ENCODE results near the gene CARS2.
A peak's percentile ranks its signal among the peaks of the same experiment; 100 is the strongest.

CARS2 gene

DNA sequence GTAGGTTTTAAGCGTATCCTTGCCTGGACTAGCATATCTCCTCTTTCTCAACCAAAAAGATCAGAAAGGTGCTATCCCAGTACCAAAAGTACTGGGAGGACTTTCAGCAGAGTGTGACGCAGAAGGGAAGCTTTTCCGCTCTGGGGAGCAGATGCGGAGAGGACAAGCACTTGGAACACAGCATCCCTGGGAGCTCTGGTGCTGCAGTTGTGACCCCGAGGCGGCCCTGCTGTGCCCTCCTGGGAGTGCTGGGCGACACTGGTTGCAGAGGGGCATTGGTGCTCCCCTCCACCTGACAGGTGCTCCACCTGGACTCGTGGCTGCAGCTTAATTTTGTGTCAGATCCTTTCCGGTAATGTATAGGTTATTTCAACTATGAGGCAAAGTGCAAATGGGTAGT is 87.1 kb downstream of the CARS2 start:
- H3K79me1 ChIP-seq (replicated peaks; ENCODE audit: low read length, poor library complexity, severe bottlenecking) = peaks cover 6% of the 10 kb centered on the region
- no peak overlapping the region for H4K91ac ChIP-seq (ENCODE audit: low read length)
- no peaks in the 10 kb centered on the region for H3K27me3 ChIP-seq (ENCODE audit: control insufficient read depth in 1 of 2, insufficient read depth in 1 of 2, low read length in 2 of 2)
- DNase-seq = no peak
- H3K4me2 ChIP-seq (ENCODE audit: low read length, poor library complexity, severe bottlenecking) = no peak overlapping the region
- no peak overlapping the region for H3K27ac ChIP-seq (ENCODE audit: low read length, poor library complexity, severe bottlenecking)
- no peak overlapping the region for H2BK120ac ChIP-seq (ENCODE audit: low read depth, low read length)
- no peak overlapping the region for H3K14ac ChIP-seq (ENCODE audit: low read length in 2 of 2)
- no peaks in the 10 kb centered on the region for H3K9me3 ChIP-seq (ENCODE audit: control insufficient read depth, low read length)
- H3K9ac ChIP-seq (ENCODE audit: low read length) = no peak overlapping the region
- no peak overlapping the region for H3K18ac ChIP-seq (ENCODE audit: low read depth in 1 of 2, low read length in 2 of 2)
- no peak overlapping the region for H2BK15ac ChIP-seq (ENCODE audit: low read depth, poor library complexity, severe bottlenecking)
- H3K4me1 ChIP-seq (ENCODE audit: control insufficient read depth, insufficient read depth, low read depth, low read length) = peaks cover 15% of the 10 kb centered on the region
- H3K4ac ChIP-seq (ENCODE audit: low read depth in 1 of 2, low read length in 2 of 2) = no peak overlapping the region
- no peak overlapping the region for H3K23ac ChIP-seq (ENCODE audit: low read length in 2 of 2)
- no peak overlapping the region for H3K4me3 ChIP-seq (ENCODE audit: insufficient read depth in 1 of 2, low read depth in 1 of 2, low read length in 2 of 2)
- H2BK5ac ChIP-seq (ENCODE audit: low read depth, low read length, poor library complexity, severe bottlenecking) = no peak overlapping the region
- H4K8ac ChIP-seq (ENCODE audit: low read length) = no peak overlapping the region
- WGBS = 98% methylated on average over 7 of the region's 9 CpGs
- H2BK12ac ChIP-seq (ENCODE audit: low read length in 2 of 2) = no peak overlapping the region
- H2AK5ac ChIP-seq (ENCODE audit: low read length, severe bottlenecking) = no peak overlapping the region
- H2AFZ ChIP-seq (ENCODE audit: low read depth, low read length) = no peak overlapping the region
- H3K36me3 ChIP-seq (ENCODE audit: control insufficient read depth in 1 of 2, insufficient read depth in 2 of 2, low read depth in 1 of 2, low read length in 2 of 2) = peaks cover 10 to 16% of the 10 kb centered on the region in 2 experiments

DNA sequence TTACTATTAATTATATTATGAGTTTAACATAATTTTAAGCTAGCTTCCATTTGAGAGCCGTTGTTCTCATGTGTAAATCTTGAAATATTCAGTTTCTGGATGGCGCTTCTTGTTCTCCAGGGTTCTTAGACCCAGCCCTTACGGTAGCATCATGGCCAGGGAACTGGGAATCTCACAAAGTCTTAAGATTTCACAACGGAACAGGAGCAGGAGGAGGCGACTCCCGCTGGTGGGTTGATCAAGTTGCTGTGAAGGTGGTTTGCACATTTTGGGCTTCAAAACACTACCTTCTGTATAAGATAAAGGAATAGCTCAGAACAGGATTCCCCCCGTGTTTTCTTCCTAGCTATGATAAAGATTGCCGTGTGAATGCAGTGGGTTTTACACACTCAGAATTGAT is 87.7 kb downstream of the CARS2 start:
- Histone ChIP-seq H4K91ac (ENCODE audit: low read length) (no peak overlapping the region), H2BK15ac (ENCODE audit: low read depth, poor library complexity, severe bottlenecking) (no peak overlapping the region), H3K23ac (ENCODE audit: low read length in 2 of 2) (no peak overlapping the region), H3K27ac (ENCODE audit: low read length, poor library complexity, severe bottlenecking) (no peak overlapping the region), H2BK12ac (ENCODE audit: low read length in 2 of 2) (no peak overlapping the region), H3K9me3 (ENCODE audit: control insufficient read depth, low read length) (no peaks in the 10 kb centered on the region), H2AFZ (ENCODE audit: low read depth, low read length) (no peak overlapping the region), H2AK5ac (ENCODE audit: low read length, severe bottlenecking) (no peak overlapping the region), H2BK120ac (ENCODE audit: low read depth, low read length) (no peak overlapping the region), H3K79me1 (replicated peaks; ENCODE audit: low read length, poor library complexity, severe bottlenecking) (peaks cover 3% of the 10 kb centered on the region), H3K4ac (ENCODE audit: low read depth in 1 of 2, low read length in 2 of 2) (no peak overlapping the region), H2BK5ac (ENCODE audit: low read depth, low read length, poor library complexity, severe bottlenecking) (no peak overlapping the region), H3K4me3 (ENCODE audit: insufficient read depth in 1 of 2, low read depth in 1 of 2, low read length in 2 of 2) (no peak overlapping the region), H3K14ac (ENCODE audit: low read length in 2 of 2) (no peak overlapping the region), H3K18ac (ENCODE audit: low read depth in 1 of 2, low read length in 2 of 2) (no peak overlapping the region), H3K36me3 (ENCODE audit: control insufficient read depth in 1 of 2, insufficient read depth in 2 of 2, low read depth in 1 of 2, low read length in 2 of 2) (peaks cover 6 to 11% of the 10 kb centered on the region in 2 experiments), H3K4me2 (ENCODE audit: low read length, poor library complexity, severe bottlenecking) (no peak overlapping the region), H4K8ac (ENCODE audit: low read length) (no peak overlapping the region), H3K9ac (ENCODE audit: low read length) (no peak overlapping the region), H3K4me1 (ENCODE audit: control insufficient read depth, insufficient read depth, low read depth, low read length) (peaks cover 15% of the 10 kb centered on the region), H3K27me3 (ENCODE audit: control insufficient read depth in 1 of 2, insufficient read depth in 1 of 2, low read length in 2 of 2) (no peaks in the 10 kb centered on the region)
- WGBS = 82% methylated on average over 7 of the region's 8 CpGs
- DNase-seq = peak; percentile 21

DNA sequence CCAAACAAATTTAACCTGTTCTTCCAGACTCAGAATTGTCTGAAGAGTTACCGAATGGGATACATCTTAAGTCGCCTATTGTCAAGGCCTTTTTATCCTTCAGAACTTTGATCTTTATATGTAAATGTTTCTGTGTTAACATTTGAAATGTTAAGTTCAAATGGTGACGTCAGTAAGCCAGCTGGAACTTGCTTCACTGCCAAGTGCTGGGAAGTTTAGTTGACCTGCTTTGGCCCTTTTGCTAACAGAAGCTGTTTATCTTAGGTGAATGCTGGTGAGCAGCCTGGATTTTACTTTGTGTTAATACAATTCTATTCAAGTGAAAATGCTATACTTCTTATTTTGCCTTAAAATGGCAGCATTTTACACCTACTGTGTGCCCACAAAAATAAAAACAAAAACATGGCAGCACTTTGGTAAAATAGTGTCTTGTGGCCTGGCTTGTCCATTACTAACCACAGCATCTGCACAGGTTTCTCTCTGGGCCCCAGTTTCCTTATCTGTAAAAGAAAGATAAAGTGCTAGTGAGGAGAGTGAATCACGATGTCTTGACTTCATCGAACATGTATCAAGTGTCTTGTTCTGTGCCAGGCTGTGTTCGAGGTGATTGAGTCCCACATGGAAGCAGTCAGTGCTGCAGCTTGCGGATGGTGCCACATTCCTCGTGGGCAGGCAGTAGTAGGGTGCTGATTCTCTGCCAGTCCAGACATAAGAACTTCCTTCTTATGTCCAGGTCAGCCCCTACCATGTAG is 88.4 kb downstream of the CARS2 start:
- Histone ChIP-seq H3K36me3 (ENCODE audit: control insufficient read depth in 1 of 2, insufficient read depth in 2 of 2, low read depth in 1 of 2, low read length in 2 of 2) (peaks cover 0 to 4% of the 10 kb centered on the region in 2 experiments), H3K23ac (ENCODE audit: low read length in 2 of 2) (no peak overlapping the region), H2AK5ac (ENCODE audit: low read length, severe bottlenecking) (no peak overlapping the region), H3K4me1 (ENCODE audit: control insufficient read depth, insufficient read depth, low read depth, low read length) (peaks cover 15% of the 10 kb centered on the region), H2BK5ac (ENCODE audit: low read depth, low read length, poor library complexity, severe bottlenecking) (no peak overlapping the region), H2BK120ac (ENCODE audit: low read depth, low read length) (no peak overlapping the region), H3K9me3 (ENCODE audit: control insufficient read depth, low read length) (no peaks in the 10 kb centered on the region), H3K14ac (ENCODE audit: low read length in 2 of 2) (peak overlapping the region in 1 of 2 experiments; percentile 5), H3K4me2 (ENCODE audit: low read length, poor library complexity, severe bottlenecking) (peak overlapping the region; percentile 50), H2BK12ac (ENCODE audit: low read length in 2 of 2) (no peak overlapping the region), H3K18ac (ENCODE audit: low read depth in 1 of 2, low read length in 2 of 2) (peak overlapping the region in 1 of 2 experiments; percentile 29), H3K4me3 (ENCODE audit: insufficient read depth in 1 of 2, low read depth in 1 of 2, low read length in 2 of 2) (peak overlapping the region in 1 of 2 experiments; percentile 91), H3K79me1 (replicated peaks; ENCODE audit: low read length, poor library complexity, severe bottlenecking) (peaks cover 1% of the 10 kb centered on the region), H2BK15ac (ENCODE audit: low read depth, poor library complexity, severe bottlenecking) (no peak overlapping the region), H3K27ac (ENCODE audit: low read length, poor library complexity, severe bottlenecking) (peak overlapping the region; percentile 28), H3K27me3 (ENCODE audit: control insufficient read depth in 1 of 2, insufficient read depth in 1 of 2, low read length in 2 of 2) (no peaks in the 10 kb centered on the region), H3K9ac (ENCODE audit: low read length) (peak overlapping the region; percentile 94), H2AFZ (ENCODE audit: low read depth, low read length) (no peak overlapping the region), H4K8ac (ENCODE audit: low read length) (no peak overlapping the region), H4K91ac (ENCODE audit: low read length) (no peak overlapping the region), H3K4ac (ENCODE audit: low read depth in 1 of 2, low read length in 2 of 2) (no peak overlapping the region)
- peak; percentile 86 for DNase-seq
- 81% methylated on average over 6 of the region's 8 CpGs for WGBS

DNA sequence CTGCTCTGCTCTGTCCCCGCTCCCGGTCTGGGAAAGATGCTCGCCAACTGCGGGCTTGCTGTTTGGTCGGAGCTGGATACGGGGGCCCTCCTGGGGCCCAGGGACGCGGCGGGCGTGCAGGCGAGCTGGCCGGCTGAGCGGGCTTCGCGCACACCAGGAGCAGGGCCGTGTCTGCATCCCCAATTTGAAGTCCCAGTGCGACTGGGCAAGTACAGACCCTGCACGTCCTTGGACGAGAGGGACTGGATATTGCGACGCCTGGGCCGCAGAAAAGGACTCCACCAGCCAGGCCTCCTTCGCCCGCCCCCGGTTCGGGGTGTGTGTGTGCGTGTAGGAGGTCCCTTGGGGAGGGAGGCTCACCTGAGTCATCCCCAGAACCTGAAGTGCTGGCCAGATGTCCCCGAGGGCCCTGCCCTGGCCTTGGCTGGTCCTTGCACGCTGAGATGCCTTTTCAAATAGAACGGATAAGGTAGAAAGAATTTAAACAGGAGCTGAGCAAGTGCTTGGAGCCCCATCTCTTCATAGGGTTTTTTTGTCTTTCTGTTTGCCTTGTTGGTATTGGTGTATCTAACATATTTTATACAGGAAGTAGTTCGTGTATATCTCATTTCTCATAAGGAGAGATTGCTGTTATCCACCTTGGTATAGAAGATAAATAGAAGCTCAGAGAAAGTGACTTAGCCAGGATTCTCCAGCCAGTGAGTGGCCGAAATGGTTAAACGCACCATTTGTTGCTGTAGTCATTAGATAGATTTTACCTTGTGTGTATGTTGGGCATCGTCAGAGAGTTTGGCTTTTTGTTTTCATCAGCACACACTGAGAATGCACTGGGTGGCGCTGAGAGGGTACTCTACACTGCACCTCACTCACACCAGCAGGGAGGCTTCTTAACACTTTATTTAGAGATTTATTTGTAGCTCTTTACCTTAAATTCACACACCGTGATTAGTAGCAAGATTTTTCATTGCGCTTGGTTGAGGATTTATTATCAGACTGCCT is 89.5 kb downstream of the CARS2 start:
- H3K9me3 ChIP-seq (ENCODE audit: control insufficient read depth, low read length) = no peaks in the 10 kb centered on the region
- peak overlapping the region; percentile 97 for H3K4me2 ChIP-seq (ENCODE audit: low read length, poor library complexity, severe bottlenecking)
- H3K4me1 ChIP-seq (ENCODE audit: control insufficient read depth, insufficient read depth, low read depth, low read length) = peaks cover 15% of the 10 kb centered on the region
- H2AK5ac ChIP-seq (ENCODE audit: low read length, severe bottlenecking) = no peak overlapping the region
- H2BK5ac ChIP-seq (ENCODE audit: low read depth, low read length, poor library complexity, severe bottlenecking) = no peak overlapping the region
- H2BK15ac ChIP-seq (ENCODE audit: low read depth, poor library complexity, severe bottlenecking) = peak overlapping the region; percentile 80
- H3K36me3 ChIP-seq (ENCODE audit: control insufficient read depth in 1 of 2, insufficient read depth in 2 of 2, low read depth in 1 of 2, low read length in 2 of 2) = no peaks in the 10 kb centered on the region
- peak; percentile 76 for DNase-seq
- H3K4me3 ChIP-seq (ENCODE audit: insufficient read depth in 1 of 2, low read depth in 1 of 2, low read length in 2 of 2) = peak overlapping the region; percentile 91 to 99
- peak overlapping the region; percentile 43 to 94 for H3K14ac ChIP-seq (ENCODE audit: low read length in 2 of 2)
- H3K9ac ChIP-seq (ENCODE audit: low read length) = peak overlapping the region; percentile 94
- peak overlapping the region; percentile 33 for H3K27ac ChIP-seq (ENCODE audit: low read length, poor library complexity, severe bottlenecking)
- H3K4ac ChIP-seq (ENCODE audit: low read depth in 1 of 2, low read length in 2 of 2) = peak overlapping the region; percentile 84 to 98
- peak overlapping the region; percentile 98 for H4K91ac ChIP-seq (ENCODE audit: low read length)
- peak overlapping the region; percentile 99 for H4K8ac ChIP-seq (ENCODE audit: low read length)
- H3K79me1 ChIP-seq (replicated peaks; ENCODE audit: low read length, poor library complexity, severe bottlenecking) = peaks cover 1% of the 10 kb centered on the region
- H3K18ac ChIP-seq (ENCODE audit: low read depth in 1 of 2, low read length in 2 of 2) = peak overlapping the region; percentile 87 to 99
- H2AFZ ChIP-seq (ENCODE audit: low read depth, low read length) = peak overlapping the region; percentile 98
- H3K23ac ChIP-seq (ENCODE audit: low read length in 2 of 2) = peak overlapping the region; percentile 74 to 93
- peak overlapping the region; percentile 54 for H2BK120ac ChIP-seq (ENCODE audit: low read depth, low read length)
- 6% methylated on average over 35 of the region's 37 CpGs for WGBS
- no peaks in the 10 kb centered on the region for H3K27me3 ChIP-seq (ENCODE audit: control insufficient read depth in 1 of 2, insufficient read depth in 1 of 2, low read length in 2 of 2)
- peak overlapping the region in 1 of 2 experiments; percentile 90 for H2BK12ac ChIP-seq (ENCODE audit: low read length in 2 of 2)
